22Rv1 (cell line): Measurements from ENCODE around the gene ZNF174.

Experiments used
- CTCF ChIP-seq: fragments of 450-650 bp; IDR thresholded peaks from 2 replicates; pipeline ENCODE4 v1.5.1; 2017; ENCODE audit warnings: mild to moderate bottlenecking
- ZFX ChIP-seq: fragments of 450-650 bp; IDR thresholded peaks from 2 replicates; pipeline ENCODE4 v1.6.1; 2017; ENCODE audit warnings: antibody characterized with exemption, borderline replicate concordance

- no peak for TF ChIP-seq CTCF
- TF ChIP-seq ZFX = no peak
Measured at GRCh38 chr16:3408561-3409197, 7.7 kb downstream of the ZNF174 start.
